ENCODE results near the gene WDR45.
A peak's percentile ranks its signal among the peaks of the same experiment; 100 is the strongest.

WDR45 gene

GRCh38 chrX:49077941-49078340 is 1.7 kb downstream of the WDR45 start (continued):
- TF ChIP-seq REST (tag by site-specific recombination; IDR thresholded peaks at IDR 0.05) (no peak), PBX3 (CRISPR knock-in tag; IDR thresholded peaks at IDR 0.05) (no peak), ZNF664 (tag by site-specific recombination; IDR thresholded peaks at IDR 0.05) (no peak), ZEB2 (tag by site-specific recombination; IDR thresholded peaks at IDR 0.05) (no peak), ZNF423 (tag by site-specific recombination; IDR thresholded peaks at IDR 0.05) (no peak), ZXDB (tag by site-specific recombination; IDR thresholded peaks at IDR 0.05) (no peak), ZNF514 (tag by site-specific recombination; IDR thresholded peaks at IDR 0.05) (no peak), TRIM28 (IDR thresholded peaks at IDR 0.05; ENCODE audit: borderline replicate concordance, low read length) (no peak)

- ChIA-PET POLR2A (no interaction called here), CTCF (no interaction called here)
- no peaks in the 10 kb centered on the region for H3K9me3 ChIP-seq (ENCODE audit: control insufficient read depth, insufficient read depth, low read depth, low read length)
- no peak overlapping the region for H3K27ac ChIP-seq (ENCODE audit: extremely low read depth, low read depth, low read length)
- peaks cover 0 to 50% of the 10 kb centered on the region in 2 experiments; a peak in 1 of 3 replicates for H3K36me3 ChIP-seq (ENCODE audit: control insufficient read depth in 2 of 2, insufficient read depth in 1 of 2, low read length in 2 of 2)
- H3K4me1 ChIP-seq (ENCODE audit: control insufficient read depth, insufficient read depth, low read length) = peaks cover 4% of the 10 kb centered on the region; the same call in 1 of the 2 replicates
- TF ChIP-seq ZNF2 (tag by site-specific recombination; IDR thresholded peaks at IDR 0.05) (peak; percentile 62; the same call in 1 of the 2 replicates), ZNF624 (tag by site-specific recombination; IDR thresholded peaks at IDR 0.05) (no peak), ZNF560 (tag by site-specific recombination; IDR thresholded peaks at IDR 0.05; ENCODE audit: borderline replicate concordance) (no peak)
- H3K4me3 ChIP-seq (ENCODE audit: low read depth, low read length) = no peak overlapping the region
Observed at GRCh38 chrX:49075347-49075746, 4.3 kb downstream of the WDR45 start.

GRCh38 chrX:49073601-49074575 is 5.8 kb downstream of the WDR45 start, which contains the start of gene PRAF2:
Gene PRAF2 (minus strand): TSS chrX:49074002. CDS start chrX:49073987, 15 bp downstream.
- H3K27ac ChIP-seq (ENCODE audit: extremely low read depth, low read depth, low read length) = peak within 1 kb of the TSS; percentile 54
- no peaks in the 10 kb centered on the region for H3K9me3 ChIP-seq (ENCODE audit: control insufficient read depth, insufficient read depth, low read depth, low read length)
- H3K4me1 ChIP-seq (ENCODE audit: control insufficient read depth, insufficient read depth, low read length) = peaks cover 4% of the 10 kb centered on the region; the same call in 1 of the 2 replicates
- CTCF ChIA-PET = interaction anchor here (0.7 kb wide), 1 partner anchor 493 kb away, joined by 5 read pairs; no protein-coding TSS in a partner anchor
- POLR2A ChIA-PET = interaction anchor here (0.6 kb wide), 1 partner anchor 21 kb away, joined by 3 read pairs; no protein-coding TSS in a partner anchor
- peak within 1 kb of the TSS; percentile 47 for H3K4me3 ChIP-seq (ENCODE audit: low read depth, low read length)
- peaks cover 0 to 50% of the 10 kb centered on the region in 2 experiments; a peak in 1 of 3 replicates for H3K36me3 ChIP-seq (ENCODE audit: control insufficient read depth in 2 of 2, insufficient read depth in 1 of 2, low read length in 2 of 2)
- 0 out of 2 replicates have a peak, but pooled peaks have one; percentile 36 for TF ChIP-seq KLF10 (tag by site-specific recombination; IDR thresholded peaks at IDR 0.05)
- TF ChIP-seq ZNF692 (tag by site-specific recombination; IDR thresholded peaks at IDR 0.05) = no peak; the same call in none of the 2 replicates
- TF ChIP-seq ZFHX2 (tag by site-specific recombination; conservative IDR thresholded peaks at IDR 0.05) = peak; percentile 59
- no peak for TF ChIP-seq ZNF658 (tag by site-specific recombination; IDR thresholded peaks at IDR 0.05)
- TF ChIP-seq ZNF24 (tag by site-specific recombination; IDR thresholded peaks at IDR 0.05) = peak; percentile 13; the same call in 1 of the 2 replicates
- no peak for TF ChIP-seq AEBP2 (tag by site-specific recombination; IDR thresholded peaks at IDR 0.05; ENCODE audit: borderline replicate concordance)
- TF ChIP-seq ZBTB11 (tag by site-specific recombination; conservative IDR thresholded peaks at IDR 0.05; ENCODE audit: low read depth) = peak; percentile 89
- no peak; the same call in 1 of the 2 replicates for TF ChIP-seq ZNF600 (tag by site-specific recombination; IDR thresholded peaks at IDR 0.05)
- peak; percentile 58; the same call in 1 of the 2 replicates for TF ChIP-seq ZBTB20 (tag by site-specific recombination; IDR thresholded peaks at IDR 0.05)

Data from HEK293 (cell line).